ENCODE data around the gene MMRN1.
A peak's percentile ranks its signal among the peaks of the same experiment; 100 is the strongest.

MMRN1 gene

GRCh38 chr4:89906777-89907521, 12.3 kb downstream of the MMRN1 start:
- DNase-seq (ENCODE audit: low read depth): no peak

- no peak for DNase-seq (ENCODE audit: low read depth)
Observed at GRCh38 chr4:89909889-89910288, 15.2 kb downstream of the MMRN1 start.

- no peak for DNase-seq (ENCODE audit: low read depth)
Observed at GRCh38 chr4:89913623-89914022, 19.0 kb downstream of the MMRN1 start.

GRCh38 chr4:89914609-89915550, 20.2 kb downstream of the MMRN1 start:
- DNase-seq (ENCODE audit: low read depth): no peak

- no peak for DNase-seq (ENCODE audit: low read depth)
Observed at GRCh38 chr4:89915937-89916336, 21.3 kb downstream of the MMRN1 start.

- DNase-seq (ENCODE audit: low read depth): no peak
Observed at GRCh38 chr4:89922848-89923416, 28.3 kb downstream of the MMRN1 start.

- no peak for DNase-seq (ENCODE audit: low read depth)
Observed at GRCh38 chr4:89928838-89929237, 34.2 kb downstream of the MMRN1 start.

GRCh38 chr4:89929425-89930159, 34.9 kb downstream of the MMRN1 start:
- peak; percentile 19 for DNase-seq (ENCODE audit: low read depth)

GRCh38 chr4:89939546-89939945, 44.9 kb downstream of the MMRN1 start:
- DNase-seq (ENCODE audit: low read depth): no peak

GRCh38 chr4:89939994-89940393, 45.3 kb downstream of the MMRN1 start:
- peak; percentile 44 for DNase-seq (ENCODE audit: low read depth)

- no peak for DNase-seq (ENCODE audit: low read depth)
Observed at GRCh38 chr4:89942811-89943210, 48.2 kb downstream of the MMRN1 start.

- DNase-seq (ENCODE audit: low read depth): no peak
Observed at GRCh38 chr4:89949782-89950387, 55.2 kb downstream of the MMRN1 start.

GRCh38 chr4:89952458-89952857, 57.8 kb downstream of the MMRN1 start:
- no peak for DNase-seq (ENCODE audit: low read depth)

- DNase-seq (ENCODE audit: low read depth): no peak
Observed at GRCh38 chr4:89954906-89955695, 60.4 kb downstream of the MMRN1 start.

GRCh38 chr4:89957046-89957926, 62.6 kb downstream of the MMRN1 start:
- DNase-seq (ENCODE audit: low read depth): no peak

GRCh38 chr4:89981789-89982334, 87.2 kb downstream of the MMRN1 start:
- DNase-seq (ENCODE audit: low read depth): no peak

GRCh38 chr4:89988268-89988667, 93.6 kb downstream of the MMRN1 start:
- DNase-seq (ENCODE audit: low read depth): no peak

GRCh38 chr4:89992744-89993143, 98.1 kb downstream of the MMRN1 start:
- DNase-seq (ENCODE audit: low read depth): no peak

GRCh38 chr4:89994176-89994873, 99.7 kb downstream of the MMRN1 start:
- DNase-seq (ENCODE audit: low read depth): no peak

All from iris pigment epithelial cell (primary cell).